Left lung (tissue), 8 donors: ENCODE data around the gene SOX8. TPM values are rescaled to one million over a fixed set of nuclear protein-coding genes. Genes with fewer than 3 reads are reported as not detected.

Experiments used
- polyA plus RNA-seq, 6 donors: library from polyadenylated mRNA; unstranded; fragments of 120-200 nt; gene quantifications; one replicate each; pipeline ENCODE4 v1.2.1, GENCODE V29; 2013; ENCODE audit not compliant: insufficient read length in 6 of 6
- total RNA-seq, 2 donors: library from RNA; stranded (reverse); fragmentation: NEBNext Ultra II Directional; extraction: Animal tissue kit (Norgen Biotek cat#: 25700); gene quantifications; one replicate each; pipeline ENCODE4 v1.2.1, GENCODE V29; 2021
- donor health status: DM: no; HTN: yes; CAD: no.
- donor health status: DM: no; HTN: no; CAD: no.

The SOX8 gene
- total and polyA plus RNA-seq, 8 donors: 0.26 to 4.1 (median 2.5) TPM

Other genes with a start within 250 kb of the SOX8 start
- 10 to 100 TPM; 26.7 to 28.2 TPM for gene CIAO3, start 240.8 kb upstream of the SOX8 start, total RNA-seq
- gene CIAO3, start 240.8 kb upstream of the SOX8 start, polyA plus RNA-seq: 10 to 100 TPM; 17.2 to 27.2 (median 20.4) TPM
- 100 to 1,000 TPM in 1 of 2 donors, 10 to 100 TPM in 1; 55.5 to 464 TPM for gene MSLN, start 221.0 kb upstream of the SOX8 start, total RNA-seq
- gene MSLN, start 221.0 kb upstream of the SOX8 start, polyA plus RNA-seq: 10 to 100 TPM; 14.5 to 29.0 (median 18.4) TPM
- 10 to 100 TPM; 12.6 to 21.0 TPM for gene RPUSD1, start 193.4 kb upstream of the SOX8 start, total RNA-seq
- gene RPUSD1, start 193.4 kb upstream of the SOX8 start, polyA plus RNA-seq: 10 to 100 TPM in 4 of 6 donors, 1 to 10 TPM in 2; 8.6 to 13.9 (median 11.4) TPM
- 10 to 100 TPM; 18.8 to 35.5 TPM for gene CHTF18, start 193.2 kb upstream of the SOX8 start, total RNA-seq
- gene CHTF18, start 193.2 kb upstream of the SOX8 start, polyA plus RNA-seq: 10 to 100 TPM; 23.7 to 30.8 (median 24.4) TPM
- gene GNG13, start 181.0 kb upstream of the SOX8 start, total RNA-seq: not detected
- gene GNG13, start 181.0 kb upstream of the SOX8 start, polyA plus RNA-seq: under 1 TPM in 2 of 6 donors, not detected in 4; 0.17 to 0.27 TPM
- 10 to 100 TPM; 15.5 to 21.7 TPM for gene LMF1, start 10.8 kb upstream of the SOX8 start, total RNA-seq
- gene LMF1, start 10.8 kb upstream of the SOX8 start, polyA plus RNA-seq: 10 to 100 TPM; 16.3 to 23.1 (median 20.4) TPM
- not detected for gene SSTR5, start 91.0 kb downstream of the SOX8 start, total RNA-seq
- gene SSTR5, start 91.0 kb downstream of the SOX8 start, polyA plus RNA-seq: under 1 TPM in 1 of 6 donors, not detected in 5; 0.11 TPM
- not detected for gene C1QTNF8, start 114.5 kb downstream of the SOX8 start, total RNA-seq
- gene C1QTNF8, start 114.5 kb downstream of the SOX8 start, polyA plus RNA-seq: under 1 TPM in 3 of 6 donors, not detected in 3; 0.10 to 0.23 (median 0.10) TPM
- 10 to 100 TPM in 1 of 2 donors, 1 to 10 TPM in 1; 7.0 to 14.0 TPM for gene CACNA1H, start 171.3 kb downstream of the SOX8 start, total RNA-seq
- gene CACNA1H, start 171.3 kb downstream of the SOX8 start, polyA plus RNA-seq: 1 to 10 TPM; 3.4 to 7.7 (median 7.0) TPM
- gene TPSG1, start 243.5 kb downstream of the SOX8 start, total RNA-seq: under 1 TPM in 1 of 2 donors, not detected in 1; 0.34 TPM
- gene TPSG1, start 243.5 kb downstream of the SOX8 start, polyA plus RNA-seq: under 1 TPM in 2 of 6 donors, not detected in 4; 0.35 to 0.92 TPM
- gene TPSB2, start 248.4 kb downstream of the SOX8 start, total RNA-seq: 10 to 100 TPM in 1 of 2 donors, 1 to 10 TPM in 1; 3.0 to 55.5 TPM
- gene TPSB2, start 248.4 kb downstream of the SOX8 start, polyA plus RNA-seq: under 1 TPM in 2 of 6 donors, not detected in 4; 0.13 to 0.17 TPM